Mammary epithelial cell (primary cell): ENCODE results near the gene PPP2R2B.

Experiments
- CTCF ChIP-seq, 2 donors: IDR thresholded peaks in 1 of 2; conservative IDR thresholded peaks in 1 of 2; 2 replicates each; pipeline ENCODE4 v1.5.1; 2011 to 2012; ENCODE audit warnings: inconsistent platforms in 2 of 2, low read length in 2 of 2, mild to moderate bottlenecking in 2 of 2, control low read depth in 1 of 2, low read depth in 1 of 2; ENCODE audit not compliant: insufficient read depth in 1 of 2; ENCODE audit errors: extremely low read depth in 1 of 2
- EZH2 ChIP-seq: IDR thresholded peaks from 2 replicates; pipeline ENCODE4 v1.6.1; 2012; ENCODE audit warnings: low read length, inconsistent platforms, borderline replicate concordance

GRCh38 chr5:146796911-146797310 lies 81.6 kb downstream of the PPP2R2B start:
- no peak for TF ChIP-seq CTCF (conservative IDR thresholded peaks at IDR 0.05 in 1 of 2, IDR thresholded peaks at IDR 0.05 in 1 of 2; ENCODE audit: extremely low read depth in 1 of 2, insufficient read depth in 1 of 2, low read depth in 1 of 2, low read length in 2 of 2)
- no peak for TF ChIP-seq EZH2
